HEK293 (cell line): ENCODE measurements around the gene ETV6.

Source experiments
- CTCF ChIA-PET: fragments of 350-600 bp; formaldehyde crosslinking; extraction: SDS; loops from one replicate; lab custom pipeline; 2021; ENCODE audit warnings: antibody characterized with exemption; lab: Yijun Ruan, JAX
- POLR2A ChIA-PET: fragments of 300-600 bp; formaldehyde crosslinking; extraction: SDS; loops from one replicate; lab custom pipeline; 2020; ENCODE audit warnings: antibody characterized with exemption, inconsistent platforms; lab: Yijun Ruan, JAX
- H3K27ac ChIP-seq: fragments of 200-500 bp; sonication (Bioruptor generic); 2 replicates; pipeline ENCODE4 v1.5.1; 2014; ENCODE audit warnings: low read depth, low read length, control low read depth, inconsistent platforms; ENCODE audit errors: extremely low read depth
- H3K36me3 ChIP-seq, 2 experiments: fragments of 200-500 bp in 1 of 2; sonication (Bioruptor generic) in 1 of 2; 1 replicate in 1 of 2; 2 replicates in 1 of 2; pipeline ENCODE4 v1.5.1; 2014 to 2017; ENCODE audit warnings: inconsistent platforms in 2 of 2, low read length in 2 of 2; ENCODE audit not compliant: control insufficient read depth in 2 of 2, insufficient read depth in 1 of 2
- H3K4me1 ChIP-seq: fragments of 200-500 bp; sonication (Bioruptor generic); 2 replicates; pipeline ENCODE4 v1.5.1; 2014; ENCODE audit warnings: mild to moderate bottlenecking, low read length, inconsistent platforms; ENCODE audit not compliant: control insufficient read depth, insufficient read depth
- H3K4me3 ChIP-seq: 2 replicates; pipeline ENCODE4 v1.5.1; 2011; ENCODE audit warnings: low read depth, mild to moderate bottlenecking, control low read depth, low read length, moderate library complexity
- H3K9me3 ChIP-seq: fragments of 200-500 bp; sonication (Bioruptor generic); 2 replicates; pipeline ENCODE4 v1.5.1; 2014; ENCODE audit warnings: low read depth, low read length, inconsistent platforms; ENCODE audit not compliant: control insufficient read depth, insufficient read depth
- HOXC10 ChIP-seq: sonication (generic); formaldehyde crosslinking; IDR thresholded peaks from 2 replicates; pipeline ENCODE4 v1.8.1; 2023; ENCODE audit warnings: mild to moderate bottlenecking, missing genetic modification reagents
- KLF16 ChIP-seq: fragments of 450-650 bp; formaldehyde crosslinking; IDR thresholded peaks from 2 replicates; pipeline ENCODE4 v1.5.1; 2017; ENCODE audit warnings: missing biosample characterization, missing genetic modification characterization
- MEIS1 ChIP-seq: sonication (generic); formaldehyde crosslinking; IDR thresholded peaks from 2 replicates; pipeline ENCODE4 v1.8.1; 2022; ENCODE audit warnings: missing genetic modification reagents, mild to moderate bottlenecking, borderline replicate concordance
- ZIC2 ChIP-seq: fragments of 450-650 bp; formaldehyde crosslinking; IDR thresholded peaks from 2 replicates; pipeline ENCODE4 v1.5.1; 2016; ENCODE audit warnings: missing biosample characterization, missing genetic modification characterization
- ZNF155 ChIP-seq: fragments of 450-650 bp; formaldehyde crosslinking; IDR thresholded peaks from 2 replicates; pipeline ENCODE4 v1.5.1; 2016; ENCODE audit warnings: missing biosample characterization, missing genetic modification characterization
- ZNF211 ChIP-seq: fragments of 450-650 bp; formaldehyde crosslinking; IDR thresholded peaks from 2 replicates; pipeline ENCODE4 v1.5.1; 2016; ENCODE audit warnings: low read depth, missing biosample characterization, missing genetic modification characterization
- ZNF302 ChIP-seq: fragments of 450-650 bp; formaldehyde crosslinking; IDR thresholded peaks from 2 replicates; pipeline ENCODE4 v1.5.1; 2016; ENCODE audit warnings: missing biosample characterization, missing genetic modification characterization, low read depth
- ZNF366 ChIP-seq: fragments of 450-650 bp; formaldehyde crosslinking; conservative IDR thresholded peaks from 2 replicates; pipeline ENCODE4 v1.5.1; 2016; ENCODE audit warnings: missing biosample characterization, missing genetic modification characterization
- ZNF416 ChIP-seq: fragments of 450-650 bp; formaldehyde crosslinking; IDR thresholded peaks from 2 replicates; pipeline ENCODE4 v1.5.1; 2016; ENCODE audit warnings: missing biosample characterization, missing genetic modification characterization
- ZNF433 ChIP-seq: fragments of 450-650 bp; formaldehyde crosslinking; IDR thresholded peaks from 2 replicates; pipeline ENCODE4 v1.5.1; 2016; ENCODE audit warnings: missing biosample characterization, missing genetic modification characterization, low read depth
- ZNF48 ChIP-seq: fragments of 450-650 bp; formaldehyde crosslinking; IDR thresholded peaks from 2 replicates; pipeline ENCODE4 v1.5.1; 2016; ENCODE audit warnings: missing biosample characterization, missing genetic modification characterization
- ZNF544 ChIP-seq: fragments of 450-650 bp; formaldehyde crosslinking; IDR thresholded peaks from 2 replicates; pipeline ENCODE4 v1.5.0; 2017; ENCODE audit warnings: missing biosample characterization, missing genetic modification characterization
- ZNF585B ChIP-seq: fragments of 450-650 bp; formaldehyde crosslinking; IDR thresholded peaks from 2 replicates; pipeline ENCODE4 v1.5.1; 2016; ENCODE audit warnings: missing biosample characterization, missing genetic modification characterization
- ZNF626 ChIP-seq: fragments of 450-650 bp; sonication (Bioruptor Pico); formaldehyde crosslinking; IDR thresholded peaks from 2 replicates; pipeline ENCODE4 v1.5.1; 2018; ENCODE audit warnings: missing biosample characterization, missing genetic modification characterization, inconsistent platforms
- ZNF660 ChIP-seq: fragments of 450-650 bp; IDR thresholded peaks from 2 replicates; pipeline ENCODE4 v1.5.1; 2018; ENCODE audit warnings: missing biosample characterization, mild to moderate bottlenecking, missing genetic modification characterization
- ZNF670 ChIP-seq: fragments of 450-650 bp; formaldehyde crosslinking; IDR thresholded peaks from 2 replicates; pipeline ENCODE4 v1.5.1; 2016; ENCODE audit warnings: missing biosample characterization, missing genetic modification characterization, low read depth
- ZSCAN16 ChIP-seq: fragments of 450-650 bp; formaldehyde crosslinking; IDR thresholded peaks from 2 replicates; pipeline ENCODE4 v1.5.1; 2016; ENCODE audit warnings: missing biosample characterization, missing genetic modification characterization
- TF ChIP-seq, protein P1 (sequence below): fragments of 450-650 bp; formaldehyde crosslinking; IDR thresholded peaks from 2 replicates; pipeline ENCODE4 v1.5.1; 2016; ENCODE audit warnings: missing biosample characterization, missing genetic modification characterization
- TF ChIP-seq, protein P2 (sequence below): fragments of 450-650 bp; formaldehyde crosslinking; IDR thresholded peaks from 2 replicates; pipeline ENCODE4 v1.5.1; 2016; ENCODE audit warnings: missing biosample characterization, missing genetic modification characterization
- TF ChIP-seq, protein P3 (sequence below): fragments of 450-650 bp; formaldehyde crosslinking; IDR thresholded peaks from 2 replicates; pipeline ENCODE4 v1.5.1; 2016; ENCODE audit warnings: missing biosample characterization, missing genetic modification characterization
- TF ChIP-seq, protein P4 (sequence below): fragments of 450-650 bp; IDR thresholded peaks from 2 replicates; pipeline ENCODE4 v1.5.1; 2018; ENCODE audit warnings: missing biosample characterization, missing genetic modification characterization
- TF ChIP-seq, protein P5 (sequence below): fragments of 450-650 bp; formaldehyde crosslinking; IDR thresholded peaks from 2 replicates; pipeline ENCODE4 v1.5.1; 2016; ENCODE audit warnings: missing biosample characterization, missing genetic modification characterization

The ETV6 gene

DNA sequence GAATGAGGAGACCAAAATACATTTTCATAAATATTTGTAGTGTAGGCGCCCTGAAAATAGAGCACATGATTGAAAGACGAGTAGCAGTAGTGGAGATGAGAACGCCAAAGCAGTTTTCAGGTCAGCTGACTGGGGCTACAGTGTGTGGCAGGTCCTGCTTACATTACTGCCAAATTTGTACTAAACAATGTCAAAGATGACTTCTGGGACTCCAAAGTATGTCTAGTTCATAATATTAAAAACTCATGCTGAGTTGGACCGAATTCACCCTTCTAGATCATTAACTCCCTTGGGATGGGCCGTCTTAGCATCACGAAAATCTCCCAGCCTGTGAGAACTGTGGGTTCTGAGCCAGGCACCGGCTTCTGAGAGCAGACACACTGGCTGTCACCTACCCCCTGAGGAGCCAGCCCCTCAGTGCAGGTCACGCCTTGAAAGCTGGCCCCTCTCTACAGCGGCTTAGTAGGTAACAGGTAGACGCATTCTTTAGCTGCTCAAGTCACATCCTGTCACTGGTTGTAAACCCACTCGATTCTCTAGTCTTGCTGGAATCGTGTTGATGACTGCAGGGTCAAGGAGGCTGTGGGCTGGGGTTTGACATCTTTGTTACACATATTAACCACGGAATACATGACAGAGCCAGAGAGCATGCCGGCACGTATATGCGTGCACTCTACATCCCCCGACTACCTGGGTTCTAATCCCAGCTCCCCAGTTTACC lies 210.4 kb downstream of the ETV6 start:
- TF ChIP-seq MEIS1 (CRISPR knock-in tag) (no peak), ZNF660 (tag by site-specific recombination) (no peak)
- Histone ChIP-seq H3K36me3 (no peaks in the 10 kb centered on the region), H3K9me3 (no peaks in the 10 kb centered on the region), H3K4me3 (no peak overlapping the region), H3K27ac (no peak overlapping the region), H3K4me1 (no peaks in the 10 kb centered on the region)
- ChIA-PET POLR2A (no interaction called here), CTCF (interaction anchor here (0.7 kb wide), 1 partner anchor 74 kb away, joined by 3 read pairs; no protein-coding TSS in a partner anchor)

DNA sequence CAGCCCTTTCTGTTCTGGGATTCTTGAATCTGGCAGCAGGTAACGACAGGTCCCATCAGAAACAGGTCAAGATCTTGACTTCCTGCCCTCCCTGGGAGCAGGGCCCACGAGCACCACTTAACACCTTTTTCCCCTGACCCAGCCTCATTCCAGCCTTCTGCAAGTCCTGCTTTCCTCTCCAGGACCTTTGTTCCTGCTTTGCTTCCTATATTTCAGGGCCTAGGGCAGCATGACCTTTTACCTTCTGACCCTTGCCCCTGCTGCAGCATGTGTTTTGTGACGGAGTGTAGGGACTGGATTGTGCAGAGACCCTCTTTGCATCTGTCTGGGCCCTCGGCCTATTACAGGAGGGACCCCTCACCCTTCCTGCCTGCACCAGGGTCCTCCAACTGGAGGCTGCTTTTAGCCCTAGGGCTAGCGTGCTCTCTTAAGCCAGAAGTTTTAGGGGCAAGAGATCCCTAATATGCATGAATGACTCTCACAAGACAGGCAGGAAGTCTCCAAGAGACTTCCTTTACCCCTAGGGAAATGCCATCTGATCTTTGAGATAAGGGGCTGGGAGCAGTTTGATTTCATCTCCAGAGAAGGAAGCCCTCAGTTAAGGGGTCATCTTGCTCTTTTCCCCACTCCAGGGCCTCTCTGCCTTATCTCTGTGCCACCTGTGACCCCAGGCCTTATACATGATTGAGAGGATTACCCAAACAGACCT lies 211.8 kb downstream of the ETV6 start:
- TF ChIP-seq MEIS1 (CRISPR knock-in tag) (no peak), ZNF211 (no peak), ZNF544 (tag by site-specific recombination) (no peak), ZNF48 (tag by site-specific recombination) (no peak), ZNF302 (tag by site-specific recombination) (no peak)
- TF ChIP-seq, protein P1, sequence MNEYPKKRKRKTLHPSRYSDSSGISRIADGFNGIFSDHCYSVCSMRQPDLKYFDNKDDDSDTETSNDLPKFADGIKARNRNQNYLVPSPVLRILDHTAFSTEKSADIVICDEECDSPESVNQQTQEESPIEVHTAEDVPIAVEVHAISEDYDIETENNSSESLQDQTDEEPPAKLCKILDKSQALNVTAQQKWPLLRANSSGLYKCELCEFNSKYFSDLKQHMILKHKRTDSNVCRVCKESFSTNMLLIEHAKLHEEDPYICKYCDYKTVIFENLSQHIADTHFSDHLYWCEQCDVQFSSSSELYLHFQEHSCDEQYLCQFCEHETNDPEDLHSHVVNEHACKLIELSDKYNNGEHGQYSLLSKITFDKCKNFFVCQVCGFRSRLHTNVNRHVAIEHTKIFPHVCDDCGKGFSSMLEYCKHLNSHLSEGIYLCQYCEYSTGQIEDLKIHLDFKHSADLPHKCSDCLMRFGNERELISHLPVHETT (tag by site-specific recombination): no peak
- ChIA-PET CTCF (no interaction called here), POLR2A (no interaction called here)
- no peaks in the 10 kb centered on the region for H3K36me3 ChIP-seq
- no peak overlapping the region for H3K27ac ChIP-seq
- H3K4me3 ChIP-seq: no peak overlapping the region
- H3K9me3 ChIP-seq: no peaks in the 10 kb centered on the region
- no peaks in the 10 kb centered on the region for H3K4me1 ChIP-seq

DNA sequence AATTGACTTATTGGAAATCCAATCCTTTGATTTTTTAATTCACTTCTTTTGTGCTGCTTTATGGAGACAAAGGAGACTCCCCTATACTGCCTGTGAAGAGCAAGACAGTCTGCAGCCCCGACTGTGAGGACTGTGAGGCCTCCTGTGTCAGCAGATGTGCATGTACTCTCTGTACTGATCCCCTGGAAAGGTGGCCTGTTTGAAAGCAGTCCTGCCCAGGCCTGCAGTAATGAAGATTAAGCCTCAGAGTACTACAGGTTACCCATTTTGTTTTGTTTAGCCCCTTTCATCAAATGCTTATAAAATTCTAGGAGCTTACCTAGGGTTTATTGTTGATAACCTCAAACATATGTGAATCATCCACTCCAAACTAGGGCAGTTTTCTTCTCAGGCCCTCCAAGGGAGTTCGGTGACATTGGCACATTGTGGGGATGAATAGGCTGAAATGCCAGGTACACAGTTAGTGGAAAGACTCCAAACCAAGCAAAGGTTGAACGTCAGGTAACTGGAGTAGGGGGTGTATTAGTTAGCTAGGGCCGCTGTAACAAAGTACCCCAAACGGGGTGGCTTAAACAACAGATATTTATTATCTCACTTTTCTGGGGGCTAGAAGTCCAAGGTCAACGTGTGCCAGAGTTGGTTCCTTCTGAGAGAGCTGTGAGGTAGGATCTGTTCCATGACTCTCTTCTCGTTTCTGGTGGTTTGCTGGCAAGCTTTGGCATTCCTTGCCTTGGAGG lies 212.6 kb downstream of the ETV6 start:
- POLR2A ChIA-PET: no interaction called here
- Histone ChIP-seq H3K36me3 (no peaks in the 10 kb centered on the region), H3K9me3 (no peaks in the 10 kb centered on the region), H3K27ac (no peak overlapping the region), H3K4me3 (no peak overlapping the region), H3K4me1 (no peaks in the 10 kb centered on the region)
- CTCF ChIA-PET: no interaction called here
- TF ChIP-seq ZSCAN16 (tag by site-specific recombination): no peak
- TF ChIP-seq HOXC10: no peak
- TF ChIP-seq, protein P2, sequence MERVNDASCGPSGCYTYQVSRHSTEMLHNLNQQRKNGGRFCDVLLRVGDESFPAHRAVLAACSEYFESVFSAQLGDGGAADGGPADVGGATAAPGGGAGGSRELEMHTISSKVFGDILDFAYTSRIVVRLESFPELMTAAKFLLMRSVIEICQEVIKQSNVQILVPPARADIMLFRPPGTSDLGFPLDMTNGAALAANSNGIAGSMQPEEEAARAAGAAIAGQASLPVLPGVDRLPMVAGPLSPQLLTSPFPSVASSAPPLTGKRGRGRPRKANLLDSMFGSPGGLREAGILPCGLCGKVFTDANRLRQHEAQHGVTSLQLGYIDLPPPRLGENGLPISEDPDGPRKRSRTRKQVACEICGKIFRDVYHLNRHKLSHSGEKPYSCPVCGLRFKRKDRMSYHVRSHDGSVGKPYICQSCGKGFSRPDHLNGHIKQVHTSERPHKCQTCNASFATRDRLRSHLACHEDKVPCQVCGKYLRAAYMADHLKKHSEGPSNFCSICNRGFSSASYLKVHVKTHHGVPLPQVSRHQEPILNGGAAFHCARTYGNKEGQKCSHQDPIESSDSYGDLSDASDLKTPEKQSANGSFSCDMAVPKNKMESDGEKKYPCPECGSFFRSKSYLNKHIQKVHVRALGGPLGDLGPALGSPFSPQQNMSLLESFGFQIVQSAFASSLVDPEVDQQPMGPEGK: no peak
- TF ChIP-seq ZIC2 (tag by site-specific recombination): no peak
- no peak for TF ChIP-seq ZNF416 (tag by site-specific recombination)
- TF ChIP-seq ZNF366 (tag by site-specific recombination): no peak
- TF ChIP-seq, protein P3, sequence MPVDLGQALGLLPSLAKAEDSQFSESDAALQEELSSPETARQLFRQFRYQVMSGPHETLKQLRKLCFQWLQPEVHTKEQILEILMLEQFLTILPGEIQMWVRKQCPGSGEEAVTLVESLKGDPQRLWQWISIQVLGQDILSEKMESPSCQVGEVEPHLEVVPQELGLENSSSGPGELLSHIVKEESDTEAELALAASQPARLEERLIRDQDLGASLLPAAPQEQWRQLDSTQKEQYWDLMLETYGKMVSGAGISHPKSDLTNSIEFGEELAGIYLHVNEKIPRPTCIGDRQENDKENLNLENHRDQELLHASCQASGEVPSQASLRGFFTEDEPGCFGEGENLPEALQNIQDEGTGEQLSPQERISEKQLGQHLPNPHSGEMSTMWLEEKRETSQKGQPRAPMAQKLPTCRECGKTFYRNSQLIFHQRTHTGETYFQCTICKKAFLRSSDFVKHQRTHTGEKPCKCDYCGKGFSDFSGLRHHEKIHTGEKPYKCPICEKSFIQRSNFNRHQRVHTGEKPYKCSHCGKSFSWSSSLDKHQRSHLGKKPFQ (tag by site-specific recombination): no peak
- TF ChIP-seq, protein P4, sequence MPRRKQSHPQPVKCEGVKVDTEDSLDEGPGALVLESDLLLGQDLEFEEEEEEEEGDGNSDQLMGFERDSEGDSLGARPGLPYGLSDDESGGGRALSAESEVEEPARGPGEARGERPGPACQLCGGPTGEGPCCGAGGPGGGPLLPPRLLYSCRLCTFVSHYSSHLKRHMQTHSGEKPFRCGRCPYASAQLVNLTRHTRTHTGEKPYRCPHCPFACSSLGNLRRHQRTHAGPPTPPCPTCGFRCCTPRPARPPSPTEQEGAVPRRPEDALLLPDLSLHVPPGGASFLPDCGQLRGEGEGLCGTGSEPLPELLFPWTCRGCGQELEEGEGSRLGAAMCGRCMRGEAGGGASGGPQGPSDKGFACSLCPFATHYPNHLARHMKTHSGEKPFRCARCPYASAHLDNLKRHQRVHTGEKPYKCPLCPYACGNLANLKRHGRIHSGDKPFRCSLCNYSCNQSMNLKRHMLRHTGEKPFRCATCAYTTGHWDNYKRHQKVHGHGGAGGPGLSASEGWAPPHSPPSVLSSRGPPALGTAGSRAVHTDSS: no peak
- TF ChIP-seq ZNF585B (tag by site-specific recombination): no peak
- no peak for TF ChIP-seq ZNF670
- TF ChIP-seq ZNF155 (tag by site-specific recombination): no peak
- TF ChIP-seq ZNF433 (tag by site-specific recombination): no peak
- no peak for TF ChIP-seq KLF16
- no peak for TF ChIP-seq ZNF626 (tag by site-specific recombination)
- TF ChIP-seq, protein P5, sequence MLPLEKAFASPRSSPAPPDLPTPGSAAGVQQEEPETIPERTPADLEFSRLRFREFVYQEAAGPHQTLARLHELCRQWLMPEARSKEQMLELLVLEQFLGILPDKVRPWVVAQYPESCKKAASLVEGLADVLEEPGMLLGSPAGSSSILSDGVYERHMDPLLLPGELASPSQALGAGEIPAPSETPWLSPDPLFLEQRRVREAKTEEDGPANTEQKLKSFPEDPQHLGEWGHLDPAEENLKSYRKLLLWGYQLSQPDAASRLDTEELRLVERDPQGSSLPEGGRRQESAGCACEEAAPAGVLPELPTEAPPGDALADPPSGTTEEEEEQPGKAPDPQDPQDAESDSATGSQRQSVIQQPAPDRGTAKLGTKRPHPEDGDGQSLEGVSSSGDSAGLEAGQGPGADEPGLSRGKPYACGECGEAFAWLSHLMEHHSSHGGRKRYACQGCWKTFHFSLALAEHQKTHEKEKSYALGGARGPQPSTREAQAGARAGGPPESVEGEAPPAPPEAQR (tag by site-specific recombination): no peak
